Trophoblast cell (in vitro differentiated cells and primary cell): ENCODE data around the gene ABCA13.
A peak's percentile ranks its signal among the peaks of the same experiment; 100 is the strongest.

Source experiments
- DNase-seq, 2 donors: peaks; one replicate each; pipeline ENCODE4 v3.0.0-alpha.2; 2016
- H2AFZ ChIP-seq: 2 replicates; pipeline ENCODE4 v1.6.1; 2013; ENCODE audit warnings: low read length, moderate library complexity, mild to moderate bottlenecking; ENCODE audit not compliant: insufficient read depth, poor library complexity
- H2AK5ac ChIP-seq: 2 replicates; pipeline ENCODE4 v1.6.1; 2013; ENCODE audit warnings: mild to moderate bottlenecking, low read length
- H2BK120ac ChIP-seq: 2 replicates; pipeline ENCODE4 v1.6.1; 2013; ENCODE audit warnings: low read length, mild to moderate bottlenecking, moderate library complexity; ENCODE audit not compliant: insufficient read depth, poor library complexity
- H2BK12ac ChIP-seq: 2 replicates; pipeline ENCODE4 v1.6.1; 2013; ENCODE audit warnings: mild to moderate bottlenecking, low read length, moderate library complexity
- H2BK5ac ChIP-seq: 2 replicates; pipeline ENCODE4 v1.6.1; 2013; ENCODE audit warnings: low read length, low read depth, moderate library complexity, mild to moderate bottlenecking; ENCODE audit not compliant: poor library complexity
- H3K14ac ChIP-seq: 2 replicates; pipeline ENCODE4 v1.6.1; 2013; ENCODE audit warnings: mild to moderate bottlenecking, low read length
- H3K18ac ChIP-seq: 2 replicates; pipeline ENCODE4 v1.6.1; 2013; ENCODE audit warnings: mild to moderate bottlenecking, low read length
- H3K23ac ChIP-seq: 2 replicates; pipeline ENCODE4 v1.6.1; 2013; ENCODE audit warnings: low read length
- H3K27ac ChIP-seq: 2 replicates; pipeline ENCODE4 v1.5.1; 2013; ENCODE audit warnings: low read depth, mild to moderate bottlenecking, inconsistent platforms, low read length, moderate library complexity
- H3K27me3 ChIP-seq: 2 replicates; pipeline ENCODE4 v1.6.1; 2013; ENCODE audit warnings: inconsistent platforms, mild to moderate bottlenecking, low read length, moderate library complexity; ENCODE audit not compliant: insufficient read depth
- H3K36me3 ChIP-seq, 2 experiments: 1 replicate in 1 of 2; 2 replicates in 1 of 2; pipeline ENCODE4 v1.6.1; 2013; ENCODE audit warnings: low read length in 2 of 2, mild to moderate bottlenecking in 2 of 2, moderate library complexity in 1 of 2; ENCODE audit not compliant: insufficient read depth in 2 of 2, control insufficient read depth in 1 of 2
- H3K4ac ChIP-seq: 2 replicates; pipeline ENCODE4 v1.6.1; 2013; ENCODE audit warnings: low read depth, mild to moderate bottlenecking, low read length, moderate library complexity
- H3K4me1 ChIP-seq, 2 experiments: 1 replicate in 1 of 2; 2 replicates in 1 of 2; pipeline ENCODE4 v1.6.1; 2013; ENCODE audit warnings: low read length in 2 of 2, mild to moderate bottlenecking in 2 of 2, moderate library complexity in 1 of 2; ENCODE audit not compliant: insufficient read depth in 2 of 2, control insufficient read depth in 1 of 2
- H3K4me2 ChIP-seq: 2 replicates; pipeline ENCODE4 v1.6.1; 2013; ENCODE audit warnings: inconsistent platforms, mild to moderate bottlenecking, low read length, moderate library complexity
- H3K4me3 ChIP-seq: 2 replicates; pipeline ENCODE4 v1.5.1; 2013; ENCODE audit warnings: mild to moderate bottlenecking, low read depth, low read length, inconsistent platforms
- H3K79me1 ChIP-seq: one replicate; pipeline ENCODE4 v1.6.1; 2013; ENCODE audit warnings: low read length
- H3K79me2 ChIP-seq: 2 replicates; pipeline ENCODE4 v1.6.1; 2013; ENCODE audit warnings: low read length, mild to moderate bottlenecking; ENCODE audit not compliant: control insufficient read depth, insufficient read depth, poor library complexity
- H3K9ac ChIP-seq: 2 replicates; pipeline ENCODE4 v1.6.1; 2013; ENCODE audit warnings: mild to moderate bottlenecking, low read length
- H3K9me3 ChIP-seq: 2 replicates; pipeline ENCODE4 v1.6.1; 2013; ENCODE audit warnings: low read depth, mild to moderate bottlenecking, control low read depth, inconsistent platforms, low read length; ENCODE audit not compliant: insufficient read depth
- H4K12ac ChIP-seq: 2 replicates; pipeline ENCODE4 v1.6.1; 2013; ENCODE audit warnings: low read depth, mild to moderate bottlenecking, low read length, moderate library complexity
- H4K8ac ChIP-seq: 2 replicates; pipeline ENCODE4 v1.6.1; 2013; ENCODE audit warnings: low read depth, mild to moderate bottlenecking, low read length, moderate library complexity
- H4K91ac ChIP-seq: one replicate; pipeline ENCODE4 v1.6.1; 2013; ENCODE audit warnings: low read depth, mild to moderate bottlenecking, low read length, moderate library complexity
- WGBS: extraction: QIAGEN DNeasy Blood & Tissue Kit; methylation state at CpG from one replicate; pipeline ENCODE4 v1.1.7; 2013; ENCODE audit warnings: missing lambda C conversion rate; ENCODE audit not compliant: insufficient read length, insufficient coverage; ENCODE audit errors: extremely low coverage; 5-methylcytosine and 5-hydroxymethylcytosine counted together

Gene ABCA13

GRCh38 chr7:48388911-48389310 is 217.7 kb downstream of the ABCA13 start:
- no peak overlapping the region for H3K27ac ChIP-seq

GRCh38 chr7:48389977-48390376 is 218.7 kb downstream of the ABCA13 start:
- Histone ChIP-seq H3K27ac (no peak overlapping the region), H2BK5ac (no peak overlapping the region), H2AFZ (no peak overlapping the region), H3K9ac (no peak overlapping the region), H3K9me3 (peaks cover 2% of the 10 kb centered on the region), H3K27me3 (no peaks in the 10 kb centered on the region), H4K8ac (no peak overlapping the region), H3K23ac (no peak overlapping the region), H3K79me2 (no peaks in the 10 kb centered on the region), H3K4me1 (no peaks in the 10 kb centered on the region), H3K14ac (no peak overlapping the region), H3K36me3 (no peaks in the 10 kb centered on the region), H4K12ac (no peak overlapping the region), H3K4ac (no peak overlapping the region), H3K4me3 (no peak overlapping the region), H2BK12ac (no peak overlapping the region), H2BK120ac (no peak overlapping the region), H3K18ac (no peak overlapping the region), H3K79me1 (no peaks in the 10 kb centered on the region), H3K4me2 (no peak overlapping the region), H4K91ac (no peak overlapping the region), H2AK5ac (no peak overlapping the region)
- DNase-seq = peak in 1 of 2 donors; percentile 35
- no CpG with 5 or more reads among the region's 2 CpGs for WGBS

More at GRCh38 chr7:48388911-48389310, 217.7 kb downstream of the ABCA13 start:
- Histone ChIP-seq H2BK12ac (no peak overlapping the region), H3K4me2 (no peak overlapping the region), H2BK5ac (no peak overlapping the region), H4K91ac (no peak overlapping the region), H3K9ac (no peak overlapping the region), H2AK5ac (no peak overlapping the region), H3K27me3 (no peaks in the 10 kb centered on the region), H4K12ac (no peak overlapping the region), H3K36me3 (no peaks in the 10 kb centered on the region), H3K14ac (no peak overlapping the region), H3K79me1 (no peaks in the 10 kb centered on the region), H3K4ac (no peak overlapping the region), H3K79me2 (no peaks in the 10 kb centered on the region), H2AFZ (no peak overlapping the region), H4K8ac (no peak overlapping the region), H3K9me3 (peaks cover 2% of the 10 kb centered on the region), H3K23ac (no peak overlapping the region), H2BK120ac (no peak overlapping the region), H3K4me3 (no peak overlapping the region), H3K18ac (no peak overlapping the region), H3K4me1 (no peaks in the 10 kb centered on the region)
- no peak for DNase-seq
- WGBS = no CpG with 5 or more reads among the region's 4 CpGs

- Histone ChIP-seq H3K4ac (no peak overlapping the region), H3K4me3 (no peak overlapping the region), H2AFZ (no peak overlapping the region), H4K8ac (no peak overlapping the region), H3K27ac (no peak overlapping the region), H3K4me1 (no peaks in the 10 kb centered on the region), H2BK120ac (no peak overlapping the region), H3K4me2 (no peak overlapping the region), H3K36me3 (no peaks in the 10 kb centered on the region), H3K18ac (no peak overlapping the region), H3K14ac (no peak overlapping the region), H3K79me2 (no peaks in the 10 kb centered on the region), H2AK5ac (no peak overlapping the region), H2BK5ac (no peak overlapping the region), H4K91ac (no peak overlapping the region), H3K79me1 (no peaks in the 10 kb centered on the region), H3K9me3 (peaks cover 2% of the 10 kb centered on the region), H3K23ac (no peak overlapping the region), H3K9ac (no peak overlapping the region), H2BK12ac (no peak overlapping the region), H4K12ac (no peak overlapping the region), H3K27me3 (no peaks in the 10 kb centered on the region)
- peak in 1 of 2 donors; percentile 19 for DNase-seq
- no CpG with 5 or more reads among the region's 6 CpGs for WGBS
These were observed 219.4 kb downstream of the ABCA13 start for GRCh38 chr7:48390388-48391327.

GRCh38 chr7:48398191-48398590 is 226.9 kb downstream of the ABCA13 start:
- H3K4ac ChIP-seq = no peak overlapping the region
- H2BK120ac ChIP-seq = no peak overlapping the region
- no peak overlapping the region for H2AFZ ChIP-seq
- H3K79me1 ChIP-seq = peaks cover 2% of the 10 kb centered on the region
- H3K4me2 ChIP-seq = no peak overlapping the region
- no peak overlapping the region for H3K14ac ChIP-seq
- no peak for DNase-seq
- no peaks in the 10 kb centered on the region for H3K36me3 ChIP-seq
- H2BK5ac ChIP-seq = no peak overlapping the region
- H4K12ac ChIP-seq = no peak overlapping the region
- H2AK5ac ChIP-seq = no peak overlapping the region
- no CpG with 5 or more reads among the region's 2 CpGs for WGBS
- no peaks in the 10 kb centered on the region for H3K27me3 ChIP-seq
- H2BK12ac ChIP-seq = no peak overlapping the region
- H3K27ac ChIP-seq = no peak overlapping the region
- H4K8ac ChIP-seq = no peak overlapping the region
- no peak overlapping the region for H3K4me3 ChIP-seq
- no peaks in the 10 kb centered on the region for H3K79me2 ChIP-seq
- H3K9ac ChIP-seq = no peak overlapping the region
- H4K91ac ChIP-seq = no peak overlapping the region
- H3K4me1 ChIP-seq = no peaks in the 10 kb centered on the region
- H3K9me3 ChIP-seq = peaks cover 4% of the 10 kb centered on the region
- no peak overlapping the region for H3K18ac ChIP-seq
- no peak overlapping the region for H3K23ac ChIP-seq
